Activated CD8-positive, alpha-beta T cell treated with anti-CD3 and anti-CD28 coated beads for 36 hours (primary cell): ENCODE data around the gene FGF11. TPM values are rescaled to one million over a fixed set of nuclear protein-coding genes. Genes with fewer than 3 reads are reported as not detected.

Experiments used
- ATAC-seq: fragments of 200-7000 bp; cut with Tn5 transposase; one replicate; pipeline ENCODE4 v1.10.0; 2021; ENCODE audit warnings: mild to moderate bottlenecking, moderate library complexity
- CTCF ChIA-PET: fragments of 350-600 bp; sonication (Branson Sonifier 250); formaldehyde crosslinking; loops from one replicate; lab custom pipeline; 2021; ENCODE audit warnings: antibody characterized with exemption; lab: Charles Lee
- POLR2A ChIA-PET: fragments of 350-600 bp; sonication (Branson Sonifier 250); formaldehyde crosslinking; loops from one replicate; lab custom pipeline; 2021; ENCODE audit warnings: antibody characterized with exemption; lab: Charles Lee
- DNase-seq: peaks from one replicate; pipeline ENCODE4 v3.0.0-alpha.2; 2020
- H3K27ac Mint-ChIP-seq: one replicate; pipeline ENCODE4 v1.8.0; 2021; ENCODE audit warnings: mild to moderate bottlenecking, mixed read lengths
- H3K27me3 Mint-ChIP-seq: one replicate; pipeline ENCODE4 v1.8.0; 2021; ENCODE audit warnings: mixed read lengths
- H3K36me3 Mint-ChIP-seq: one replicate; pipeline ENCODE4 v1.8.0; 2021; ENCODE audit warnings: low read depth, mixed read lengths
- H3K4me1 Mint-ChIP-seq: one replicate; pipeline ENCODE4 v1.8.0; 2021; ENCODE audit warnings: low read depth, mixed read lengths
- H3K4me3 Mint-ChIP-seq: one replicate; pipeline ENCODE4 v1.8.0; 2021; ENCODE audit warnings: mild to moderate bottlenecking, moderate library complexity, mixed read lengths
- H3K9me3 Mint-ChIP-seq: one replicate; pipeline ENCODE4 v1.8.0; 2021; ENCODE audit warnings: mixed read lengths
- intact Hi-C: fragments of 100-400 bp; cut with micrococcal nuclease; formaldehyde crosslinking; loops from one replicate; pipeline ENCODE4 v1.10.0; 2022
- total RNA-seq, 2 experiments: library from RNA; stranded (reverse); gene quantifications; one replicate each; pipeline ENCODE4 v1.2.3, GENCODE V29; 2021
- TF ChIP-seq, protein P1 (sequence below): fragments of 200-600 bp; IDR thresholded peaks from one replicate; pipeline ENCODE4 v1.8.0; 2022; ENCODE audit warnings: antibody characterized with exemption, mild to moderate bottlenecking

The FGF11 gene
- total RNA-seq, 2 experiments from 2014 or later, result 16.5 to 16.6 TPM

DNA sequence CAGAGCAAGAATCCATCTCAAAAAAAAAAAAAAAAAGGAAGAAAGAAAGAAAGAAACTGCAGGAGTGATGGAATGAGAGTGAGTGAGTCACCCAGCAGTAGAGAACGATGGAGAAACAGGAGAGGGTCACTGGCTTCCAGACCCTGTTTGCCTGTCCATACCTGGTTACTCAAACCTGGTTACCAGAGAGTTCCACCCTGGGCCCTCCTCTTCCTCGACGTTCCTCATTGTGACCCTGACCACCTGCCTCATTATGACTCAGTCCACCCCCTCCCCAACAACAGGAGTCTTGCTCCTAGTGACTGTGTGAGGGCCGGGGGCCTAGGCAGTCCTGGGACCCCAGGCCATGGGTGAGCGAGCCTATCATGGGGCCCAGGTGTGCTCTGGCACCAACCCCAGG lies 10.8 kb upstream of the FGF11 start, which contains the start of gene SPEM3:
Gene SPEM3, plus strand, starts transcription at position 301 of the 400 bp plus-strand sequence. Its CDS starts 46 bp downstream, at position 347.
- no peaks in the 10 kb centered on the region for H3K36me3 Mint-ChIP-seq
- no peak within 1 kb of the TSS for H3K27ac Mint-ChIP-seq
- H3K9me3 Mint-ChIP-seq, result no peaks in the 10 kb centered on the region
- no peak within 1 kb of the TSS for H3K4me3 Mint-ChIP-seq
- DNase-seq (no peak), ATAC-seq (no peak)
- no peaks in the 10 kb centered on the region for H3K4me1 Mint-ChIP-seq
- no peaks in the 10 kb centered on the region for H3K27me3 Mint-ChIP-seq
- intact Hi-C loops, result no loop called here
- TF ChIP-seq, protein P1, sequence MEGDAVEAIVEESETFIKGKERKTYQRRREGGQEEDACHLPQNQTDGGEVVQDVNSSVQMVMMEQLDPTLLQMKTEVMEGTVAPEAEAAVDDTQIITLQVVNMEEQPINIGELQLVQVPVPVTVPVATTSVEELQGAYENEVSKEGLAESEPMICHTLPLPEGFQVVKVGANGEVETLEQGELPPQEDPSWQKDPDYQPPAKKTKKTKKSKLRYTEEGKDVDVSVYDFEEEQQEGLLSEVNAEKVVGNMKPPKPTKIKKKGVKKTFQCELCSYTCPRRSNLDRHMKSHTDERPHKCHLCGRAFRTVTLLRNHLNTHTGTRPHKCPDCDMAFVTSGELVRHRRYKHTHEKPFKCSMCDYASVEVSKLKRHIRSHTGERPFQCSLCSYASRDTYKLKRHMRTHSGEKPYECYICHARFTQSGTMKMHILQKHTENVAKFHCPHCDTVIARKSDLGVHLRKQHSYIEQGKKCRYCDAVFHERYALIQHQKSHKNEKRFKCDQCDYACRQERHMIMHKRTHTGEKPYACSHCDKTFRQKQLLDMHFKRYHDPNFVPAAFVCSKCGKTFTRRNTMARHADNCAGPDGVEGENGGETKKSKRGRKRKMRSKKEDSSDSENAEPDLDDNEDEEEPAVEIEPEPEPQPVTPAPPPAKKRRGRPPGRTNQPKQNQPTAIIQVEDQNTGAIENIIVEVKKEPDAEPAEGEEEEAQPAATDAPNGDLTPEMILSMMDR, result no peak
- ChIA-PET CTCF (no interaction called here), POLR2A (no interaction called here)

DNA sequence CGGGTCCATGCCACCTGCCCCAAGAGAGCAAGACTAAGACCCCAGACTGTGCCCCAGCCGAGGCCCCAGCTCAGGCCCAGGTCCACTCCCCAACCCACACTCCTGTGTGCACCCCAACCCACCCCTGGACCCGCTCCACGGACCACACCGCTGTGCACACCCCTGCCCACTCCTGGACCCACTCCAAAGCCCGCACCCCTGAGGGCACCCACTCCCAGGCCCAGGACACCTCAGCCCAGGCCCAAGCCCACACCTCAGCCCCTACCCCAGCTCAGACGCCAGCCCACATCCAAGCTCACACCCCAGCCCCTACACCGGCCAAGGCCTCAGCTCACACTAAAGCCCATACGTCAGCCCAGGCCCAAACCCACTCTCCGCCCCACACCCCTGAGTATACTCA lies 9.6 kb upstream of the FGF11 start:
- ChIA-PET CTCF (no interaction called here), POLR2A (interaction anchor here (1.9 kb wide), 1 partner anchor 257 kb away, joined by 4 read pairs; the partner anchor contains the start of gene TP53)
- Mint-ChIP-seq H3K4me1 (no peaks in the 10 kb centered on the region), H3K27me3 (no peaks in the 10 kb centered on the region), H3K4me3 (no peak overlapping the region), H3K27ac (no peak overlapping the region), H3K36me3 (no peaks in the 10 kb centered on the region), H3K9me3 (no peaks in the 10 kb centered on the region)
- intact Hi-C loops, result no loop called here
- TF ChIP-seq, protein P1, result no peak
- ATAC-seq (no peak), DNase-seq (no peak)

DNA sequence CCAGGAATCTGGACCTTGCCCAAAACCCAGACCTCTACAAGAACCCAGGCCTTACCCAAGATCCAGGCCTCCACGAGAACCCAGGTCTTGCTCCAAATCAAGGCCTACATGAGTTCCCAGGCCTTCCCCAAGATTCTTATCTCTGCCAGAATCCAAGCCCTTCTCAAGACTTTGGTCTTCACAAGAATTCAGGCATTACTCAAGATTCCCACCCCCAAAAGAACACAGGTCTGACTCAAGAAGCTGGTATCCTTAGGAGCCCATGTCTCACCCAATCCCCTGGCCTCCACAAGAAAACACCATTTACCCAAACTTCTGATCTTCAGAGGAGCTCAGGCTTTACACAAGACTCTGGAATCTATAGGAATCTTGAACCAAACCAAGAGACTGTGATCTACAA lies 8.1 kb upstream of the FGF11 start:
- DNase-seq, result no peak
- Mint-ChIP-seq H3K27me3 (no peaks in the 10 kb centered on the region), H3K27ac (no peak overlapping the region), H3K4me1 (peaks cover 2% of the 10 kb centered on the region), H3K36me3 (no peaks in the 10 kb centered on the region), H3K4me3 (no peak overlapping the region), H3K9me3 (no peaks in the 10 kb centered on the region)
- intact Hi-C loops, result no loop called here
- ATAC-seq, result no peak
- ChIA-PET CTCF (interaction anchor here (1.2 kb wide), 1 partner anchor 75 kb away, joined by 4 read pairs; no protein-coding TSS in a partner anchor), POLR2A (interaction anchor here (1.5 to 1.9 kb wide), 2 partner anchors 53 to 256 kb away, joined by 4 to 7 read pairs; partner anchors contain the start of genes POLR2A and TP53)
- TF ChIP-seq, protein P1, result no peak

DNA sequence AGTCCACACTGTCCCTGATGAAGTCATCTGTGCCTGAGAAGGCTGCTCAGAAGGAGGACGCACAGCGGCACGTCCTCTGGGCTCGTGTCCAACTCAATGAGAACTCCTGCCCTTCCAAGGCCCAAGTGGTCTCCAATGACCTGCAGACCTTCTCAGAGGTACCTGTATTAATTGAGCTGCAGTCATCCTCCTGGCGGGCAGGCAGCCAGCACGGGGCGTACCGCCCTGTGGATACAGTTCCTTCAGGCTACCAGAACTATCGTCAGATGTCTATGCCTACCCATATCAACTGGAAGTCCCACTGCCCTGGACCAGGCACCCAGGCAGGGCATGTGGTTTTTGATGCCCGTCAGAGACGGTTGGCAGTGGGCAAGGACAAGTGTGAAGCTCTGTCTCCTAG lies 7.0 kb upstream of the FGF11 start:
- peaks cover 7% of the 10 kb centered on the region for H3K4me1 Mint-ChIP-seq
- POLR2A ChIA-PET, result interaction anchor here (0.9 to 1.5 kb wide), 2 partner anchors 30 to 52 kb away, joined by 3 to 7 read pairs; partner anchors contain the start of gene POLR2A
- intact Hi-C loops, result no loop called here
- DNase-seq (no peak), ATAC-seq (no peak)
- CTCF ChIA-PET, result interaction anchor here (0.8 to 1.3 kb wide), 2 partner anchors 43 to 157 kb away, joined by 3 to 4 read pairs; no protein-coding TSS in a partner anchor
- peaks cover 5% of the 10 kb centered on the region for H3K36me3 Mint-ChIP-seq
- H3K27me3 Mint-ChIP-seq, result no peaks in the 10 kb centered on the region
- H3K4me3 Mint-ChIP-seq, result no peak overlapping the region
- no peaks in the 10 kb centered on the region for H3K9me3 Mint-ChIP-seq
- H3K27ac Mint-ChIP-seq, result no peak overlapping the region
- TF ChIP-seq, protein P1, result no peak
